ENCODE results near the gene ANKRD23. TPM values are rescaled to one million over a fixed set of nuclear protein-coding genes. Genes with fewer than 3 reads are reported as not detected.

ANKRD23 gene
- total RNA-seq, 1 donor = 1.8 TPM

DNA sequence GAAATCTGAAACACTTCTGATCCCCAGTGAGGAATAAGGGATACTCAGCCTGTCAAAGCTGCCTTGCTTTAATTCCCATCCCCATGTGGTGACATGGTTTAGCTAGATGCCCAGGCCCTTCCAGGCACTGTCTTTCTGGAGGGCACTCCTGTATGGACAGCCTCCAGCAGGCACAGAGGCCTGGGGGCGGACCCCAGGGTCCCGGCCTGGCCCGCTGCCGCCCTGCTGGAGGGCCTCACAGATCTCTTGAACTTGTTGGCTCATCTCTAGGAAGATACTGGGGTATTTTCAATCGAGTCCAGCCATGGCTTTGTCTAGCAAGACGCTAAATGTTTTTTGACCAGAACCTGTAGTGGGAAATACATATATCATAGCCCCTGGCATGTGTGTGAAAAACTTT is 48.7 kb downstream of the ANKRD23 start:
- H3K36me3 ChIP-seq (ENCODE audit: insufficient read depth, low read length) = no peaks in the 10 kb centered on the region
- TF ChIP-seq, protein P1, sequence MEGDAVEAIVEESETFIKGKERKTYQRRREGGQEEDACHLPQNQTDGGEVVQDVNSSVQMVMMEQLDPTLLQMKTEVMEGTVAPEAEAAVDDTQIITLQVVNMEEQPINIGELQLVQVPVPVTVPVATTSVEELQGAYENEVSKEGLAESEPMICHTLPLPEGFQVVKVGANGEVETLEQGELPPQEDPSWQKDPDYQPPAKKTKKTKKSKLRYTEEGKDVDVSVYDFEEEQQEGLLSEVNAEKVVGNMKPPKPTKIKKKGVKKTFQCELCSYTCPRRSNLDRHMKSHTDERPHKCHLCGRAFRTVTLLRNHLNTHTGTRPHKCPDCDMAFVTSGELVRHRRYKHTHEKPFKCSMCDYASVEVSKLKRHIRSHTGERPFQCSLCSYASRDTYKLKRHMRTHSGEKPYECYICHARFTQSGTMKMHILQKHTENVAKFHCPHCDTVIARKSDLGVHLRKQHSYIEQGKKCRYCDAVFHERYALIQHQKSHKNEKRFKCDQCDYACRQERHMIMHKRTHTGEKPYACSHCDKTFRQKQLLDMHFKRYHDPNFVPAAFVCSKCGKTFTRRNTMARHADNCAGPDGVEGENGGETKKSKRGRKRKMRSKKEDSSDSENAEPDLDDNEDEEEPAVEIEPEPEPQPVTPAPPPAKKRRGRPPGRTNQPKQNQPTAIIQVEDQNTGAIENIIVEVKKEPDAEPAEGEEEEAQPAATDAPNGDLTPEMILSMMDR (IDR thresholded peaks at IDR 0.05; ENCODE audit: extremely low read depth, low read depth, low read length) = no peak
- H3K79me2 ChIP-seq (ENCODE audit: insufficient read depth, low read length) = no peaks in the 10 kb centered on the region
- no peaks in the 10 kb centered on the region for H3K9me3 ChIP-seq (ENCODE audit: low read depth, low read length)
- DNase-seq (ENCODE audit: insufficient read length, low spot score, missing footprints) = no peak
- H4K20me1 ChIP-seq (ENCODE audit: insufficient read depth, low read length) = no peaks in the 10 kb centered on the region
- no peak overlapping the region for H3K4me2 ChIP-seq (ENCODE audit: insufficient read depth, low read length)
- no peaks in the 10 kb centered on the region for H3K27me3 ChIP-seq (ENCODE audit: insufficient read depth, low read length)
- no peak overlapping the region for H3K27ac ChIP-seq (ENCODE audit: low read depth, low read length)
- no peak overlapping the region for H2AFZ ChIP-seq (ENCODE audit: low read length)
- H3K4me1 ChIP-seq (ENCODE audit: insufficient read depth, low read length) = no peaks in the 10 kb centered on the region
- H3K4me3 ChIP-seq (ENCODE audit: insufficient read depth, low read length) = no peak overlapping the region

DNA sequence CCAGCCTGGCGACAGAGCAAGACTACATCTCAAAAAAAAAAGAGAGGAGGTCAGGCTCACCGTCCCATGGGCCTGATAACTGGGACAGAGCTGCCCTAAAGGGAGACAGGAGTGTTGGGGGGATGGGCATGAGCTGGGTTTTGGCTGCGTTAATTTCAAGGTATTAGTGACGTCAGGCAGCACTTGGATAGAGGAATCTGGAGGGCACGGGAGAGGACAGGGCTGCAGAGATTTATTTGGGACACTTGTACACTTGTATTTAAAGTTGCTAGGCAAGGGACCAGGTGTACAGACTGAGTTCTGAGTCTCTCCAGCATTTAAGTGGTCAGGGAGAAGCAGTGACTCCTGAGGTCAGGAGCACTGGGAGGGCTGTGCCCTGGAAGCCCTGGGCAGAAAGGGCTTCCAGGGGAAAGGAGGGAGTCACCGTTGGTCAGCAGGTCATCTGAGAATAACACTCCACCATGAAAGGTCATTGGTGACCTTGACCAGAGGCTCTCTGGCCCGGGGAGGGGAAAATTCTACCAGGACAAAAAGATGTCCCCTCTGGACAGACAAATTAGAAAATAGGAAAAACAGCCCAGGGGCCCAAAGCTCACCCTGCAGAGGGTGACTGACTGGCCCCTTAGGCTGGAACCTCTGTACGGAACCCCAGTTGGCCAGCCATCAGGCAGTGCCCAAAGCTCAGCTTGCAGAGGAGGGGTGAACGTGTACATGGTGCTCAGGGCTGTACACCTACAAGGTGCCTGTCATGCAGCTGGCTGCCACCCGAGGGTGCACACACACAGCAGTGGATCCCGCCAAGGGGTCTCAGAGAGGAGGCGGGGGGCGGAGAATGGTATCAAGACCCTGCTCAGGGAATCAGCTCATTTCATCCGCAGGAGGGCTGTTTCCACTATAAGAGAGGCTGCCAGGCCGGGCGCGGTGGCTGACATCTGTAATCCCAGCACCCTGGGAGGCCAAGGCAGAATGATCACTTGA is 50.8 kb downstream of the ANKRD23 start:
- Histone ChIP-seq H3K9me3 (ENCODE audit: low read depth, low read length) (no peaks in the 10 kb centered on the region), H2AFZ (ENCODE audit: low read length) (no peak overlapping the region), H3K27ac (ENCODE audit: low read depth, low read length) (no peak overlapping the region), H3K4me3 (ENCODE audit: insufficient read depth, low read length) (no peak overlapping the region), H3K4me2 (ENCODE audit: insufficient read depth, low read length) (no peak overlapping the region), H3K27me3 (ENCODE audit: insufficient read depth, low read length) (no peaks in the 10 kb centered on the region), H3K4me1 (ENCODE audit: insufficient read depth, low read length) (peaks cover 8% of the 10 kb centered on the region), H3K36me3 (ENCODE audit: insufficient read depth, low read length) (no peaks in the 10 kb centered on the region), H3K79me2 (ENCODE audit: insufficient read depth, low read length) (no peaks in the 10 kb centered on the region), H4K20me1 (ENCODE audit: insufficient read depth, low read length) (peaks cover 11% of the 10 kb centered on the region)
- TF ChIP-seq, protein P1 (IDR thresholded peaks at IDR 0.05; ENCODE audit: extremely low read depth, low read depth, low read length) = no peak
- DNase-seq (ENCODE audit: insufficient read length, low spot score, missing footprints) = no peak

DNA sequence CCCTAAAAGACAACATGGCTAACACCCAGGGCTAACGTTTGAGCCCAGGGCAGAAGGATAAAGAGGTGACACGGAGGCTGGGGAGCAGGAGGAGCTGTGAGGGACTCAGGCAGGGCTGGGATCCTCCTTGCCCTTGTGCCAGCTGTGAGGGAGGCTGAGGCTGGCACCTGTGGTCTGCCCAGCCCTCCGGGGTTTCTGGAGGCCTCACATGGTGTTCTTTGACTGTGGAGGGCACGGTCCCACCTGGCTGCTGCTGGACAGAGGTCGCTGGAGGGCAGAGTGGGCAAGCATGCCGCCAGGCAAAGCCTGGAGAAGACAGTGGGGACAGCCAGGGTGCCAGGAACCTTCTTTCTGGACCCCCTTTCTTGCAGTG is 54.6 kb downstream of the ANKRD23 start:
- Histone ChIP-seq H4K20me1 (ENCODE audit: insufficient read depth, low read length) (peaks cover 11% of the 10 kb centered on the region), H3K4me3 (ENCODE audit: insufficient read depth, low read length) (no peak overlapping the region), H2AFZ (ENCODE audit: low read length) (no peak overlapping the region), H3K4me2 (ENCODE audit: insufficient read depth, low read length) (no peak overlapping the region), H3K79me2 (ENCODE audit: insufficient read depth, low read length) (no peaks in the 10 kb centered on the region), H3K27ac (ENCODE audit: low read depth, low read length) (no peak overlapping the region), H3K4me1 (ENCODE audit: insufficient read depth, low read length) (peaks cover 26% of the 10 kb centered on the region), H3K27me3 (ENCODE audit: insufficient read depth, low read length) (no peaks in the 10 kb centered on the region), H3K36me3 (ENCODE audit: insufficient read depth, low read length) (no peaks in the 10 kb centered on the region), H3K9me3 (ENCODE audit: low read depth, low read length) (no peaks in the 10 kb centered on the region)
- no peak for DNase-seq (ENCODE audit: insufficient read length, low spot score, missing footprints)
- TF ChIP-seq, protein P1 (IDR thresholded peaks at IDR 0.05; ENCODE audit: extremely low read depth, low read depth, low read length) = no peak

DNA sequence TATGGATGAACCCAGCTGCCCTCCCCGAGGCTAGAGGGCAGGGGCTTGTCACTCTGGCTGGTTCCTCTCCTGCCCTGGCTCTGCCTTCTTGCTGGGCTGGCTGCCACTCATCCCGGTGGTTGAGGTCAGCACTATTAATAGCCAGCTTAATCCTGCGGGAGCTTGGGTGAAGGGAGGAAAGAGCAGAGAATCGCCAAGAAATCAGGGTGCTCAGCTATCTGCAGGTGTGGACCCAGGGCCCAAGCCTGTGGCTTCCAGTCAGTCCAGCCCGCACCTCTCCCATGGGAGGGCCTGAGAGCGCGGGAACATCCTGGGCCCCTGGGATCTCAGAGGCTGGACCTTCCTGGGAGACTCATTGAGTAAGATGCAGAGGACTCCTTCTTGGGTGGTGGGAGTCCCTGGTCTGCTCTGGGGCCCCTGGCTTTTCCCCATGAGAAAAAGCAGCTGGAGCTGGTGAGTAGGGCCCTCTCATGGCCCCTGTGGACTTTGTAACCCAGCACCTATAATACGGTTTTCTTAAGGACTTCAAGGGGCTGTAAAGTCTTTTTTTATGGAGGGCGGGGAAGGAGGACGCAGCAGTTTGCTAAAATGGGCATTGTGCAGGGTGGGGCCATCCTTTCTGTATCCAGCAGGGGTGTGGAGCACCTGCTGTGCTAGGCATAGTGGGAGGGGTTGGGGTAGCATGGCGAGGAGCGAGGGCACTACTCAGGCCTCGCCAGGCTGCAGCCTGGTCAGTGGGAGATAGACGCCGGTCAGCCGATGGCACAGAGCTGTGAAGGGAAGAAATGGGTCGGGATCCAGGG is 55.2 kb downstream of the ANKRD23 start:
- TF ChIP-seq, protein P1 (IDR thresholded peaks at IDR 0.05; ENCODE audit: extremely low read depth, low read depth, low read length) = no peak
- Histone ChIP-seq H4K20me1 (ENCODE audit: insufficient read depth, low read length) (peaks cover 11% of the 10 kb centered on the region), H3K79me2 (ENCODE audit: insufficient read depth, low read length) (no peaks in the 10 kb centered on the region), H3K4me1 (ENCODE audit: insufficient read depth, low read length) (peaks cover 26% of the 10 kb centered on the region), H3K9me3 (ENCODE audit: low read depth, low read length) (no peaks in the 10 kb centered on the region), H3K27ac (ENCODE audit: low read depth, low read length) (no peak overlapping the region), H2AFZ (ENCODE audit: low read length) (no peak overlapping the region), H3K36me3 (ENCODE audit: insufficient read depth, low read length) (no peaks in the 10 kb centered on the region), H3K27me3 (ENCODE audit: insufficient read depth, low read length) (no peaks in the 10 kb centered on the region), H3K4me3 (ENCODE audit: insufficient read depth, low read length) (no peak overlapping the region), H3K4me2 (ENCODE audit: insufficient read depth, low read length) (peak overlapping the region; percentile 3)
- no peak for DNase-seq (ENCODE audit: insufficient read length, low spot score, missing footprints)
